Measurements from ENCODE around the gene CDC42EP5.

DNA sequence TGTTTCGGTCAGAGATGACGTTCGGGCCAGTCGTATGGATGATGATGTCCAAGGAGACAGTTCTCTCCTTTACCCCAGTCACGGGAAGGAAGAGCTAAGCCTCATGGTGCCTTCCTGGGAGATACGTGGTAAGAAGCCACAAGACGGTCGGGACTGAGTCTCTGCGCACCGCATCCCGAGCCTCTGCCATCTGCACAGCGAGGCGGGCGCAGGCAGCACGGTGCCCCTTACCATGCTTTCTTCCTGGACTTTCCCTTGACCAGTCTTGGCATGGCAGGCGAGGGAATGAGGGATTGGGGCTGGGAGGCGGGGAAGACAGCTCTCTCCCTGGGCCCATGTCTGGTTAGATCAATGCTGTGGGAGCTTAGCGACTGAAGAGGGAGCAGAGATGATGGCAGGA lies 19.5 kb upstream of the CDC42EP5 start:
- no peak for TF ChIP-seq EZH2 (IDR thresholded peaks at IDR 0.05; ENCODE audit: insufficient read depth, low read length)
- TF ChIP-seq, protein P1, sequence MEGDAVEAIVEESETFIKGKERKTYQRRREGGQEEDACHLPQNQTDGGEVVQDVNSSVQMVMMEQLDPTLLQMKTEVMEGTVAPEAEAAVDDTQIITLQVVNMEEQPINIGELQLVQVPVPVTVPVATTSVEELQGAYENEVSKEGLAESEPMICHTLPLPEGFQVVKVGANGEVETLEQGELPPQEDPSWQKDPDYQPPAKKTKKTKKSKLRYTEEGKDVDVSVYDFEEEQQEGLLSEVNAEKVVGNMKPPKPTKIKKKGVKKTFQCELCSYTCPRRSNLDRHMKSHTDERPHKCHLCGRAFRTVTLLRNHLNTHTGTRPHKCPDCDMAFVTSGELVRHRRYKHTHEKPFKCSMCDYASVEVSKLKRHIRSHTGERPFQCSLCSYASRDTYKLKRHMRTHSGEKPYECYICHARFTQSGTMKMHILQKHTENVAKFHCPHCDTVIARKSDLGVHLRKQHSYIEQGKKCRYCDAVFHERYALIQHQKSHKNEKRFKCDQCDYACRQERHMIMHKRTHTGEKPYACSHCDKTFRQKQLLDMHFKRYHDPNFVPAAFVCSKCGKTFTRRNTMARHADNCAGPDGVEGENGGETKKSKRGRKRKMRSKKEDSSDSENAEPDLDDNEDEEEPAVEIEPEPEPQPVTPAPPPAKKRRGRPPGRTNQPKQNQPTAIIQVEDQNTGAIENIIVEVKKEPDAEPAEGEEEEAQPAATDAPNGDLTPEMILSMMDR (IDR thresholded peaks at IDR 0.05; ENCODE audit: insufficient read depth, low read depth, low read length): no peak

Measured in astrocyte (in vitro differentiated cells and primary cell).